Neuron (in vitro differentiated cells): ENCODE data around the gene FAM72B.
"Not testable (repeated sequence)": the region's sequence is repeated elsewhere in the genome, so short reads cannot be mapped to it uniquely, and the experiment has no call there.

Experiments used
- H2AFZ ChIP-seq: one replicate; pipeline ENCODE4 v1.6.1; 2013; ENCODE audit warnings: low read depth, mild to moderate bottlenecking, inconsistent platforms, low read length, moderate library complexity
- H3K27me3 ChIP-seq: one replicate; pipeline ENCODE4 v1.6.1; 2013; ENCODE audit warnings: low read length; ENCODE audit not compliant: insufficient read depth
- H3K36me3 ChIP-seq: one replicate; pipeline ENCODE4 v1.6.1; 2013; ENCODE audit warnings: low read length; ENCODE audit not compliant: insufficient read depth
- H3K4me1 ChIP-seq: one replicate; pipeline ENCODE4 v1.6.1; 2013; ENCODE audit warnings: low read length; ENCODE audit not compliant: insufficient read depth
- H3K4me3 ChIP-seq: 2 replicates; pipeline ENCODE4 v1.5.1; 2013; ENCODE audit warnings: mild to moderate bottlenecking, low read length, moderate library complexity
- H3K9me3 ChIP-seq: one replicate; pipeline ENCODE4 v1.6.1; 2013; ENCODE audit warnings: low read length

Gene FAM72B

DNA sequence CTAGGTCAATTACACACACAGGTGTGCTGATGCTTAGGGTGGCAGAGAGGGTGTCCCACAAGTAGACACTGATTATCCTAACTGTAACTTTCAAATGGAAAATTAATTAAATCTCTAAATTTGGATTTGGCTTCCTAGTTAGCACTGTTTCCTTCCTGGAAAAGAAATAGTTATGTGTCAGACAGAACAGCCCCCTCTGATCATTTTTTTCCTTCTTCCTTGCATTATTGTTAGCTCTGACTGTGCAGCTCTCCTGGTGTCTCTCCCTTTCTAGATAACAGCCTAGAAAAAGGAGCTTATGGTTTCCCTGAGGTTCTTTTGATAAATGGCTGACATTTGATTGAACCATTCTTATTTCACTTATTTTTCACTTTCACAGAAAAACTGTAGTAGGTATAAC is 31.4 kb downstream of the FAM72B start:
- H3K4me1 ChIP-seq = not testable (repeated sequence)

GRCh38 chr1:121151294-121151693 is 32.8 kb downstream of the FAM72B start:
- not testable (repeated sequence) for H2AFZ ChIP-seq, H3K9me3 ChIP-seq, H3K4me1 ChIP-seq, H3K27me3 ChIP-seq, H3K4me3 ChIP-seq, H3K36me3 ChIP-seq

More for the DNA sequence above, 31.4 kb downstream of the FAM72B start:
- not testable (repeated sequence) for H2AFZ ChIP-seq, H3K9me3 ChIP-seq, H3K27me3 ChIP-seq, H3K36me3 ChIP-seq, H3K4me3 ChIP-seq

DNA sequence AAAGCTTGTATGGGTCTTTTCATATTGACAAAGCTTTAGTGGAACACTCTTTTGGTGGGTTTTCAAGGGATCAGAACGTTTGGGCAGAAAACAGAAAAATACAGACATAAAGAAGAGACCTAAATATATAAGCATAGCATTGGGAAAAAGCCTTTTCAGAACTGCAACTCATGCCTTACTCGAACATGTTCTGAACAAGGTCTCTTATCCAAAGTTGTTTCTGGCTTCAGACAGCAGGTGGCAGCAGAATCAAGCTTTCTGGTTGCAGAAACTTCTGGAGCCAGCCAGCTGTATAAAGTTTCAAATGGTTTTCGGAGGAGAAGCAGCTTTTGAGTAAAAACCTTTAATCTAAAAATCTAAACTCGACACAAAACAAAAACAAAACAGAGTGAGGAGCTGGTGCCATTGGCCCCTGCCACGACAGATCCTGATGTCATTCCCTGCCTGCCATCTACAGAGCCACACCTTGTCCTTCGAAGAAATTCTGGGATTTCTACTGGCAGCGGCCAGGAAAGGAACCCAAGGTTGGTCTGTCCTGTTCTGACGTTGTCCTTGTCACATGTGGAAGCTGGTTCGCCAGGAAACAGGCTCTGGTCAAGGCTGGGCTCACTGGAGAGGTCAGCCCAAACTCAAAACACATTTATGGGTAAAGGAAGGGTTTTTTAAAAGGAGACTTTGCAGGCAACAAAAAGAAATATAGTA is 35.5 kb downstream of the FAM72B start:
- H2AFZ ChIP-seq, H3K36me3 ChIP-seq, H3K27me3 ChIP-seq, H3K4me1 ChIP-seq, H3K4me3 ChIP-seq, H3K9me3 ChIP-seq: not testable (repeated sequence)

- H2AFZ ChIP-seq, H3K9me3 ChIP-seq, H3K27me3 ChIP-seq, H3K4me3 ChIP-seq, H3K36me3 ChIP-seq, H3K4me1 ChIP-seq: not testable (repeated sequence)
Measured at GRCh38 chr1:121140393-121140792, 43.7 kb downstream of the FAM72B start.

DNA sequence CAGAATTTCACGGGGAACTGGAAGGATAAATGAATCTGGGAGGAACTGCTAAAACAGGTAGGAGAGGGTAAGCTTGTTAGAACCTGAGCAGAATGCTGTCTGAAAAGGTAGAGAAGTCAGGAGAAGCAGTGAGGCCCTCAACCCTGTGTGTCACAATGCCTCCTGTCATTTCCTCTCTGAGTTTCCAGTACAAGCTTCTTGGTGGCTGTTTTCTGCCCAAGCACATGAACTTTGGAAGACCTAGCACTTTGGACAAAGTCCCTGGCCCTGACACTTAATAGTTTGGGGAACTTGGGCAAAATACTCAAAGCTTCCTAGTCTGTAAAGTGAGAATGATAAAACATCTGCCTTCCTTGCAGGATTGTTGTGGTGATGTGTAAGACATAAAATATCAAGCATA is 52.6 kb downstream of the FAM72B start:
- H3K9me3 ChIP-seq, H3K4me1 ChIP-seq, H3K27me3 ChIP-seq, H3K4me3 ChIP-seq, H3K36me3 ChIP-seq, H2AFZ ChIP-seq: not testable (repeated sequence)

- H3K4me1 ChIP-seq, H2AFZ ChIP-seq, H3K9me3 ChIP-seq, H3K27me3 ChIP-seq, H3K36me3 ChIP-seq, H3K4me3 ChIP-seq: not testable (repeated sequence)
Measured at GRCh38 chr1:121118480-121118824, 65.7 kb downstream of the FAM72B start.
